H1 (cell line): ENCODE measurements around the gene FANCI. TPM values are rescaled to one million over a fixed set of nuclear protein-coding genes. Genes with fewer than 3 reads are reported as not detected.

Experiments used
- CTCF ChIA-PET: fragments of 300-600 bp; sonication (Branson Sonifier 250); formaldehyde crosslinking; loops from one replicate; lab custom pipeline; 2021; ENCODE audit not compliant: partially characterized antibody; lab: Charles Lee
- POLR2A ChIA-PET: fragments of 300-600 bp; sonication (Branson Sonifier 250); formaldehyde crosslinking; loops from one replicate; lab custom pipeline; 2021; ENCODE audit warnings: inconsistent platforms; ENCODE audit not compliant: partially characterized antibody; lab: Charles Lee
- DNase-seq, 2 experiments: peaks; one replicate each; pipeline versions ENCODE4 v3.0.0 to v3.0.0-alpha.2; 2010 to 2022; ENCODE audit warnings: low spot score in 2 of 2, low read depth in 1 of 2, mixed read lengths in 1 of 2
- FAIRE-seq: peaks from 2 replicates; lab custom pipeline; 2011; peaks lifted over from hg19 to GRCh38; lab: Jason Lieb, UNC
- H2AFZ ChIP-seq: 2 replicates; pipeline ENCODE4 v1.8.1; 2012; ENCODE audit warnings: low read length, inconsistent platforms
- H2AK5ac ChIP-seq: 2 replicates; pipeline ENCODE4 v1.6.1; 2013; ENCODE audit warnings: low read depth, low read length
- H2BK120ac ChIP-seq: replicated peaks from 2 replicates; pipeline ENCODE3; 2013; ENCODE audit warnings: low read depth, low read length, inconsistent platforms
- H2BK12ac ChIP-seq: 2 replicates; pipeline ENCODE4 v1.6.1; 2013; ENCODE audit warnings: low read depth, low read length
- H2BK15ac ChIP-seq: 2 replicates; pipeline ENCODE4 v1.6.1; 2013; ENCODE audit warnings: low read length
- H2BK20ac ChIP-seq: 2 replicates; pipeline ENCODE4 v1.6.1; 2013; ENCODE audit warnings: low read length
- H2BK5ac ChIP-seq: 2 replicates; pipeline ENCODE4 v1.6.1; 2013; ENCODE audit warnings: low read depth, low read length
- H3K14ac ChIP-seq: 2 replicates; pipeline ENCODE4 v1.6.1; 2013; ENCODE audit warnings: inconsistent platforms; ENCODE audit not compliant: insufficient read length
- H3K18ac ChIP-seq: 2 replicates; pipeline ENCODE4 v1.6.1; 2013; ENCODE audit warnings: low read length; ENCODE audit errors: extremely low read depth
- H3K23ac ChIP-seq: 2 replicates; pipeline ENCODE4 v1.6.1; 2013; ENCODE audit warnings: inconsistent platforms; ENCODE audit not compliant: insufficient read length
- H3K23me2 ChIP-seq: 2 replicates; pipeline ENCODE4 v1.6.1; 2013; ENCODE audit warnings: low read depth, low read length
- H3K27ac ChIP-seq: 2 replicates; pipeline ENCODE4 v1.6.1; 2011; ENCODE audit warnings: low read depth, low read length, inconsistent platforms
- H3K27me3 ChIP-seq, 4 experiments: replicated peaks in 1 of 4; 1 replicate in 1 of 4; 2 replicates in 3 of 4; pipeline versions ENCODE4 v1.6.1 to v1.8.1; 2011 to 2013; ENCODE audit warnings: low read length in 3 of 4, mild to moderate bottlenecking in 3 of 4, inconsistent platforms in 2 of 4, mixed read lengths in 2 of 4, moderate library complexity in 1 of 4; ENCODE audit not compliant: control insufficient read depth in 3 of 4, insufficient read depth in 3 of 4; ENCODE audit errors: extremely low read depth in 1 of 4
- H3K36me3 ChIP-seq, 4 experiments: 2 replicates each; pipeline versions ENCODE4 v1.6.1 to v1.8.1; 2011 to 2013; ENCODE audit warnings: mild to moderate bottlenecking in 4 of 4, low read length in 3 of 4, moderate library complexity in 2 of 4, control low read depth in 1 of 4, inconsistent platforms in 1 of 4; ENCODE audit not compliant: insufficient read depth in 4 of 4, control insufficient read depth in 2 of 4
- H3K4ac ChIP-seq: replicated peaks from 2 replicates; pipeline ENCODE3; 2013; ENCODE audit warnings: low read length, low read depth, mixed read lengths, inconsistent platforms; ENCODE audit not compliant: insufficient read length
- H3K4me1 ChIP-seq, 4 experiments: replicated peaks in 1 of 4; 1 replicate in 1 of 4; 2 replicates in 3 of 4; pipeline versions ENCODE4 v1.6.1 to v1.8.1; 2011 to 2013; ENCODE audit warnings: low read length in 3 of 4, inconsistent platforms in 2 of 4, mixed read lengths in 1 of 4; ENCODE audit not compliant: insufficient read depth in 4 of 4, control insufficient read depth in 3 of 4
- H3K4me2 ChIP-seq, 2 experiments: 2 replicates each; pipeline versions ENCODE4 v1.6.1 to v1.8.1; 2011 to 2013; ENCODE audit warnings: low read depth in 2 of 2, low read length in 2 of 2, control low read depth in 1 of 2, inconsistent platforms in 1 of 2, mild to moderate bottlenecking in 1 of 2; ENCODE audit not compliant: insufficient read depth in 1 of 2
- H3K4me3 ChIP-seq, 4 experiments: fragments of 200-600, 300-600 bp in 1 of 4; sonication (generic), shearing (Covaris generic), sonication (Bioruptor Twin) in 1 of 4; 2 replicates each; pipeline versions ENCODE4 v1.5.1 to v1.8.1; 2011 to 2016; ENCODE audit warnings: low read length in 4 of 4, low read depth in 3 of 4, control low read depth in 2 of 4, inconsistent platforms in 2 of 4, mild to moderate bottlenecking in 2 of 4, mixed read lengths in 1 of 4, moderate library complexity in 1 of 4; ENCODE audit not compliant: insufficient read depth in 2 of 4; ENCODE audit errors: extremely low read depth in 1 of 4
- H3K56ac ChIP-seq: replicated peaks from 2 replicates; pipeline ENCODE3; 2013; ENCODE audit warnings: low read depth, mild to moderate bottlenecking, mixed read lengths, low read length, inconsistent platforms; ENCODE audit not compliant: insufficient read length
- H3K79me1 ChIP-seq: 2 replicates; pipeline ENCODE4 v1.6.1; 2013; ENCODE audit warnings: low read depth, low read length, control low read depth
- H3K79me2 ChIP-seq, 2 experiments: 2 replicates each; pipeline versions ENCODE4 v1.6.1 to v1.8.1; 2012 to 2013; ENCODE audit warnings: low read length in 2 of 2, mild to moderate bottlenecking in 2 of 2, inconsistent platforms in 1 of 2; ENCODE audit not compliant: insufficient read depth in 2 of 2, control insufficient read depth in 1 of 2
- H3K9ac ChIP-seq, 4 experiments: replicated peaks in 1 of 4; 1 replicate in 1 of 4; 2 replicates in 3 of 4; pipeline versions ENCODE4 v1.6.1 to v1.8.1; 2011 to 2013; ENCODE audit warnings: low read depth in 3 of 4, low read length in 3 of 4, control low read depth in 2 of 4, mild to moderate bottlenecking in 2 of 4, moderate library complexity in 2 of 4, inconsistent platforms in 1 of 4; ENCODE audit errors: extremely low read depth in 1 of 4
- H3K9me3 ChIP-seq, 2 experiments: 2 replicates each; pipeline versions ENCODE4 v1.6.1 to v1.8.1; 2012 to 2013; ENCODE audit warnings: mild to moderate bottlenecking in 2 of 2, moderate library complexity in 2 of 2, control low read depth in 1 of 2, inconsistent platforms in 1 of 2, low read depth in 1 of 2, low read length in 1 of 2, mixed read lengths in 1 of 2; ENCODE audit not compliant: insufficient read depth in 2 of 2
- H4K20me1 ChIP-seq, 2 experiments: replicated peaks in 1 of 2; 2 replicates each; pipeline versions ENCODE3 to v1.8.1; 2011 to 2013; ENCODE audit warnings: inconsistent platforms in 2 of 2, low read length in 2 of 2, mild to moderate bottlenecking in 1 of 2; ENCODE audit not compliant: insufficient read depth in 2 of 2, control insufficient read depth in 1 of 2
- H4K5ac ChIP-seq: 2 replicates; pipeline ENCODE4 v1.6.1; 2013; ENCODE audit warnings: low read length, low read depth, mixed read lengths, inconsistent platforms; ENCODE audit not compliant: insufficient read length
- H4K8ac ChIP-seq: 2 replicates; pipeline ENCODE4 v1.8.0; 2013; ENCODE audit warnings: mild to moderate bottlenecking, moderate library complexity, low read length, inconsistent platforms; ENCODE audit not compliant: insufficient read depth; ENCODE audit errors: extremely low read depth
- H4K91ac ChIP-seq: replicated peaks from 2 replicates; pipeline ENCODE3; 2013; ENCODE audit warnings: low read length, mixed read lengths, inconsistent platforms; ENCODE audit not compliant: insufficient read length
- BCL11A ChIP-seq, 2 experiments: IDR thresholded peaks; one replicate each; pipeline ENCODE4 v1.6.1; 2011; ENCODE audit warnings: low read depth in 2 of 2, low read length in 2 of 2, mild to moderate bottlenecking in 2 of 2
- EGR1 ChIP-seq: IDR thresholded peaks from 2 replicates; pipeline ENCODE4 v1.6.1; 2011; ENCODE audit warnings: low read depth, low read length, borderline replicate concordance
- EZH2 ChIP-seq: fragments of 200-600 bp; sonication (generic); IDR thresholded peaks from 2 replicates; pipeline ENCODE4 v1.7.1; 2012; ENCODE audit warnings: low read depth, mild to moderate bottlenecking, moderate library complexity, low read length, inconsistent platforms; ENCODE audit not compliant: severe bottlenecking
- NANOG ChIP-seq: IDR thresholded peaks from 2 replicates; pipeline ENCODE4 v1.6.1; 2011; ENCODE audit warnings: low read length, low read depth, mild to moderate bottlenecking, inconsistent platforms; ENCODE audit not compliant: insufficient read depth, poor library complexity, severe bottlenecking
- RXRA ChIP-seq: IDR thresholded peaks from 2 replicates; pipeline ENCODE4 v1.6.1; 2011; ENCODE audit warnings: low read depth, mild to moderate bottlenecking, low read length, moderate library complexity; ENCODE audit not compliant: insufficient read depth
- TCF12 ChIP-seq: IDR thresholded peaks from 2 replicates; pipeline ENCODE4 v1.6.1; 2011; ENCODE audit warnings: low read depth, mild to moderate bottlenecking, low read length
- WGBS, 2 experiments: shearing (Covaris generic) in 1 of 2; methylation state at CpG; one replicate each; pipeline versions ENCODE4 v1.1.6 to v1.1.7; 2013 to 2015; ENCODE audit warnings: low lambda C conversion rate in 2 of 2, mixed read lengths in 2 of 2, inconsistent platforms in 1 of 2, low coverage in 1 of 2, missing lambda C conversion rate in 1 of 2; ENCODE audit not compliant: insufficient replicate concordance in 2 of 2, insufficient coverage in 1 of 2, insufficient read length in 1 of 2; ENCODE audit errors: extremely low coverage in 1 of 2, missing lambda C conversion rate in 1 of 2; 5-methylcytosine and 5-hydroxymethylcytosine counted together
- polyA plus RNA-seq, 7 experiments: library from polyadenylated mRNA; depleted of rRNA in 3 of 7; stranded (reverse) in 5 of 7; unstranded in 2 of 7; fragments of >200 nt in 5 of 7; fragments of 200-250 nt in 2 of 7; gene quantifications; 1 replicate in 5 of 7; 2 replicates in 1 of 7; 4 replicates in 1 of 7; pipeline versions ENCODE4 v1.2.1 to v1.2.3, GENCODE V29; 2011 to 2013; ENCODE audit warnings: missing spikeins in 2 of 7, mixed read lengths in 2 of 7
- total RNA-seq: library from RNA; stranded (reverse); fragmentation: NEBNext Ultra II Directional; extraction: Animal tissue kit (Norgen Biotek cat#: 25700); gene quantifications from 2 replicates; pipeline ENCODE4 v1.2.1, GENCODE V29; 2021
- TF ChIP-seq, protein P1 (sequence below): IDR thresholded peaks from 2 replicates; pipeline ENCODE4 v1.6.1; 2012; ENCODE audit warnings: low read length, inconsistent platforms

Gene FANCI
- total and polyA plus RNA-seq, 2 of the 8 experiments (the other 6 are each of a cell fraction or from before 2014, with no cell fraction given), result 37.8 to 115 TPM

DNA sequence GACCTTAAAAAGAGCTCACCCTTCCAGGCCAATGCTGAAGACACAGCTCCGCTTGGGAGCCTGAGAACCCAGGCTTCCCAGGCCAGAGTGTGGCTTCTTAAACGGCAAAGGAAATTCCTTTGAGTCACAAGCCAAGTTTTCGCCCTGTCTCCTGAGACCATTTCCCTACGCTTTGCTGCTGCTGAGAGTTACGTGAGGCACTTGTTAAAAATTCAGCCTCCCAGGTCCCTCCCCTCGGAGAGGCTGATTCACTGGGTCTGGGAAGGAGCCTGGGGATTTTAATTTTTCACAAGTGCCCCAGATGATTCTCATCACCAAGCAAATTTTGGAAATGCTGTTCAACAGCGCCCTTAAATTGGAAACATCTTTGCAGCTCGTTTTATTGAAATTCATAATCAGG lies 47.9 kb upstream of the FANCI start:
- Histone ChIP-seq H3K4me3 (no peak overlapping the region), H3K79me2 (no peaks in the 10 kb centered on the region), H3K36me3 (peaks cover 0 to 4% (median 2%) of the 10 kb centered on the region in 4 experiments; a peak in 2 of 8 replicates), H3K27me3 (no peaks in the 10 kb centered on the region), H2BK5ac (no peak overlapping the region), H2BK15ac (no peak overlapping the region), H2BK12ac (no peak overlapping the region), H3K27ac (no peak overlapping the region), H2BK20ac (no peak overlapping the region), H4K8ac (no peak overlapping the region), H2BK120ac (no peak overlapping the region), H3K23me2 (no peaks in the 10 kb centered on the region), H3K79me1 (no peaks in the 10 kb centered on the region), H3K14ac (no peak overlapping the region), H3K4me2 (no peak overlapping the region), H3K18ac (no peak overlapping the region), H3K9ac (no peak overlapping the region), H4K91ac (no peak overlapping the region), H2AK5ac (no peak overlapping the region), H3K9me3 (no peaks in the 10 kb centered on the region), H4K5ac (no peak overlapping the region), H3K23ac (no peak overlapping the region), H4K20me1 (peaks cover 0 to 2% of the 10 kb centered on the region in 2 experiments), H3K56ac (no peak overlapping the region), H3K4ac (no peak overlapping the region), H3K4me1 (peaks cover 8 to 34% (median 15%) of the 10 kb centered on the region in 4 experiments), H2AFZ (no peak overlapping the region)
- no peak for DNase-seq
- ChIA-PET POLR2A (no interaction called here), CTCF (interaction anchor here (0.6 to 4.2 kb wide), 10 partner anchors 11 to 577 kb away, joined by 3 to 21 read pairs (median 4); no protein-coding TSS in a partner anchor)
- TF ChIP-seq BCL11A (IDR thresholded peaks at IDR 0.05; ENCODE audit: low read depth in 2 of 2, low read length in 2 of 2) (no peak), RXRA (no peak), EZH2 (no peak), NANOG (no peak), EGR1 (no peak), TCF12 (no peak)
- TF ChIP-seq, protein P1, sequence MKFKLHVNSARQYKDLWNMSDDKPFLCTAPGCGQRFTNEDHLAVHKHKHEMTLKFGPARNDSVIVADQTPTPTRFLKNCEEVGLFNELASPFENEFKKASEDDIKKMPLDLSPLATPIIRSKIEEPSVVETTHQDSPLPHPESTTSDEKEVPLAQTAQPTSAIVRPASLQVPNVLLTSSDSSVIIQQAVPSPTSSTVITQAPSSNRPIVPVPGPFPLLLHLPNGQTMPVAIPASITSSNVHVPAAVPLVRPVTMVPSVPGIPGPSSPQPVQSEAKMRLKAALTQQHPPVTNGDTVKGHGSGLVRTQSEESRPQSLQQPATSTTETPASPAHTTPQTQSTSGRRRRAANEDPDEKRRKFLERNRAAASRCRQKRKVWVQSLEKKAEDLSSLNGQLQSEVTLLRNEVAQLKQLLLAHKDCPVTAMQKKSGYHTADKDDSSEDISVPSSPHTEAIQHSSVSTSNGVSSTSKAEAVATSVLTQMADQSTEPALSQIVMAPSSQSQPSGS, result no peak
- no peak for FAIRE-seq
- 89% methylated on average over 8 of the region's 8 CpGs; no CpG with 5 or more reads in 1 of the 2 experiments for WGBS, 2 experiments
